Thymus (tissue), 14 donors: ENCODE data around the gene CKMT1B. TPM values are rescaled to one million over a fixed set of nuclear protein-coding genes. Genes with fewer than 3 reads are reported as not detected.
"Not testable (repeated sequence)": the region's sequence is repeated elsewhere in the genome, so short reads cannot be mapped to it uniquely, and the experiment has no call there.

ENCODE experiments used
- DNase-seq, 9 donors: peaks; one replicate each; pipeline ENCODE4 v3.0.0-alpha.2; 2013; ENCODE audit warnings: low spot score in 9 of 9, low read depth in 6 of 9, missing footprints in 1 of 9
- H3K27ac ChIP-seq, 2 donors: one replicate each; pipeline ENCODE4 v1.5.1; 2013; ENCODE audit warnings: control low read depth in 1 of 2, low read depth in 1 of 2, low read length in 1 of 2, mild to moderate bottlenecking in 1 of 2, moderate library complexity in 1 of 2
- H3K27me3 ChIP-seq, 2 donors: one replicate each; pipeline ENCODE4 v1.5.1; 2013; ENCODE audit warnings: low read length in 1 of 2; ENCODE audit not compliant: control insufficient read depth in 2 of 2, insufficient read depth in 1 of 2
- H3K36me3 ChIP-seq, 2 donors: one replicate each; pipeline ENCODE4 v1.5.1; 2013; ENCODE audit warnings: low read length in 1 of 2, mild to moderate bottlenecking in 1 of 2, moderate library complexity in 1 of 2; ENCODE audit not compliant: control insufficient read depth in 2 of 2, insufficient read depth in 2 of 2
- H3K4me1 ChIP-seq, 2 donors: one replicate each; pipeline ENCODE4 v1.5.1; 2013; ENCODE audit warnings: low read length in 2 of 2; ENCODE audit not compliant: control insufficient read depth in 2 of 2, insufficient read depth in 2 of 2
- H3K4me3 ChIP-seq, 2 donors: one replicate each; pipeline ENCODE4 v1.5.1; 2013; ENCODE audit warnings: low read length in 2 of 2, control low read depth in 1 of 2, mild to moderate bottlenecking in 1 of 2
- H3K9me3 ChIP-seq, 2 donors: one replicate each; pipeline ENCODE4 v1.5.1; 2013; ENCODE audit warnings: low read length in 1 of 2, mild to moderate bottlenecking in 1 of 2; ENCODE audit not compliant: control insufficient read depth in 2 of 2, insufficient read depth in 1 of 2
- whole genome bisulfite sequencing: extraction: QIAGEN DNeasy Blood & Tissue Kit; methylation state at CpG from one replicate; pipeline ENCODE4 v1.1.7; 2013; 5-methylcytosine and 5-hydroxymethylcytosine counted together
- long read RNA-seq, 10 donors: transcript quantifications; one replicate each; lab custom pipeline, GENCODE V29; 2026
- polyA plus RNA-seq: library from polyadenylated mRNA; stranded (reverse); fragments of 200-250 nt; gene quantifications from one replicate; pipeline ENCODE4 v1.2.3, GENCODE V29; 2013
- total RNA-seq: library from RNA; stranded (reverse); fragments of 120-200 nt; gene quantifications from one replicate; pipeline ENCODE4 v1.2.4, GENCODE V29; 2013
- donor health status: healthy.

CKMT1B gene
- total RNA-seq = 0.09 TPM
- polyA plus RNA-seq = 0.94 TPM
- long read RNA-seq, donor 1 = 0 reads
- long read RNA-seq, donor 2 = 0 reads
- long read RNA-seq, donor 3 = 0 reads
- long read RNA-seq, donor 4 = 0 reads
- long read RNA-seq, donor 5 = 0 reads
- long read RNA-seq, donor 6 = 0 reads
- long read RNA-seq, donor 7 = 0 reads
- long read RNA-seq, donor 8 = 0 reads
- long read RNA-seq, donor 9 = 0 reads
- long read RNA-seq, donor 10 = 0 reads

GRCh38 chr15:43593328-43594190 lies at the start of gene CKMT1B:
CKMT1B (plus strand) TSS chr15:43594027; CDS start chr15:43594219, 192 bp downstream.
- H3K4me3 ChIP-seq, H3K27me3 ChIP-seq, DNase-seq, H3K4me1 ChIP-seq, H3K9me3 ChIP-seq, H3K36me3 ChIP-seq, H3K27ac ChIP-seq: not testable (repeated sequence)
- WGBS = no CpG with 5 or more reads among the region's 43 CpGs

- H3K27ac ChIP-seq = no peak overlapping the region
- no peaks in the 10 kb centered on the region for H3K27me3 ChIP-seq
- no peak for DNase-seq
- no peaks in the 10 kb centered on the region for H3K4me1 ChIP-seq
- H3K9me3 ChIP-seq = no peaks in the 10 kb centered on the region
- H3K4me3 ChIP-seq = no peak overlapping the region
- H3K36me3 ChIP-seq = no peaks in the 10 kb centered on the region
Measured at GRCh38 chr15:43544266-43544665, 49.6 kb upstream of the CKMT1B start.

GRCh38 chr15:43545426-43545825 lies 48.4 kb upstream of the CKMT1B start:
- Histone ChIP-seq H3K36me3 (no peaks in the 10 kb centered on the region), H3K4me1 (no peaks in the 10 kb centered on the region), H3K27ac (no peak overlapping the region), H3K9me3 (no peaks in the 10 kb centered on the region), H3K4me3 (no peak overlapping the region), H3K27me3 (no peaks in the 10 kb centered on the region)
- DNase-seq = no peak
- WGBS = 100% methylated on average over 1 of the region's 1 CpG

GRCh38 chr15:43547539-43547938 lies 46.3 kb upstream of the CKMT1B start:
- WGBS = 97% methylated on average over 2 of the region's 2 CpGs

GRCh38 chr15:43550527-43551363 lies 43.1 kb upstream of the CKMT1B start:
- no peak for DNase-seq

More at GRCh38 chr15:43547539-43547938, 46.3 kb upstream of the CKMT1B start:
- H3K27me3 ChIP-seq = no peaks in the 10 kb centered on the region
- H3K36me3 ChIP-seq = no peaks in the 10 kb centered on the region
- H3K9me3 ChIP-seq = no peaks in the 10 kb centered on the region
- H3K27ac ChIP-seq = no peak overlapping the region
- no peaks in the 10 kb centered on the region for H3K4me1 ChIP-seq
- no peak overlapping the region for H3K4me3 ChIP-seq
- DNase-seq = no peak

GRCh38 chr15:43552256-43552655 lies 41.6 kb upstream of the CKMT1B start:
- H3K4me3 ChIP-seq = no peak overlapping the region
- no peaks in the 10 kb centered on the region for H3K4me1 ChIP-seq
- H3K36me3 ChIP-seq = no peaks in the 10 kb centered on the region
- 96% methylated on average over 4 of the region's 4 CpGs for WGBS
- H3K9me3 ChIP-seq = no peaks in the 10 kb centered on the region
- H3K27ac ChIP-seq = no peak overlapping the region
- DNase-seq = no peak
- no peaks in the 10 kb centered on the region for H3K27me3 ChIP-seq

More at GRCh38 chr15:43550527-43551363, 43.1 kb upstream of the CKMT1B start:
- Histone ChIP-seq H3K4me3 (no peak overlapping the region), H3K36me3 (no peaks in the 10 kb centered on the region), H3K9me3 (no peaks in the 10 kb centered on the region), H3K4me1 (no peaks in the 10 kb centered on the region), H3K27ac (no peak overlapping the region), H3K27me3 (no peaks in the 10 kb centered on the region)
- WGBS = 87% methylated on average over 10 of the region's 10 CpGs

- Histone ChIP-seq H3K9me3 (no peaks in the 10 kb centered on the region), H3K27ac (no peak overlapping the region), H3K27me3 (no peaks in the 10 kb centered on the region), H3K4me1 (no peaks in the 10 kb centered on the region), H3K4me3 (no peak overlapping the region), H3K36me3 (no peaks in the 10 kb centered on the region)
- WGBS = 95% methylated on average over 2 of the region's 2 CpGs
- DNase-seq = no peak
Measured at GRCh38 chr15:43552986-43553385, 40.8 kb upstream of the CKMT1B start.

- H3K27me3 ChIP-seq, H3K4me1 ChIP-seq, H3K9me3 ChIP-seq, H3K36me3 ChIP-seq, DNase-seq, H3K27ac ChIP-seq, H3K4me3 ChIP-seq: not testable (repeated sequence)
- 100% methylated on average over 2 of the region's 3 CpGs for WGBS
Measured at GRCh38 chr15:43562753-43563152, 31.1 kb upstream of the CKMT1B start.

GRCh38 chr15:43563793-43564192 lies 30.0 kb upstream of the CKMT1B start:
- not testable (repeated sequence) for H3K27me3 ChIP-seq
- no CpG with 5 or more reads among the region's 8 CpGs for WGBS

More at GRCh38 chr15:43563793-43564192, 30.0 kb upstream of the CKMT1B start:
- H3K4me3 ChIP-seq, H3K36me3 ChIP-seq, H3K4me1 ChIP-seq, DNase-seq, H3K9me3 ChIP-seq, H3K27ac ChIP-seq: not testable (repeated sequence)
